ENCODE data around the gene ZNF26. TPM values are rescaled to one million over a fixed set of nuclear protein-coding genes. Genes with fewer than 3 reads are reported as not detected.

Gene ZNF26
- total RNA-seq, 1 donor from 2014 or later = 13.6 TPM

DNA sequence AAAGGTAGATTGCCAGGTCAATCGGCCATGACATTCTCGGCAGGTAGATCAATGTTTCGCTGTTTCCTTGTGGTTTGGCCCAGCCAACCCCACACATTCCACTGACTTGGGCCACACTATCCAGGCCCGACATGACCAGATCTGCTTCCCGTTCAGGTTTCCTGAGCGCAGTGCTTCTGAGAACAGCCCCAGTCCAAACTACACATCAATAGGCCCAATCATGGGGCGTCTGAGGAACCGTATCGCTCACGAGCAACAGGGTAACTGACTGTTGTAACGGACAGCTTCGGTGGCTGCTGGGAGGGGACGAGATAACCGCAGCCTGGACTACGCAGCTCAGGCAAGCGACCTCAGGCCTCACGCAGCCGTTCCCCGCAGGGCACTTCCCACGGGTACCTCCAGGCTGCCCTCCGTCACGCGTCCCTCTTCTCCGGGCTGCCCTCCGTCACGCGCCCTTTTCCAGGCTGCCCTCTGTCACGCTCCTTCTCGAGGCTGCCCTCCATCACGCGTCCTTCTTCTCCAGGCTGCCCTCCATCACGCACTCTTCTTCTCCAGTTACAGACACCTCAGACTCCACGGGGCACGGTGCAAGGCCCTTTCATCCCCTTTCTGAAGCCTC is 44.7 kb upstream of the ZNF26 start:
- H3K9me3 Mint-ChIP-seq (ENCODE audit: unreplicated experiment) = peaks cover 30% of the 10 kb centered on the region
- peaks cover 57% of the 10 kb centered on the region for H3K36me3 Mint-ChIP-seq (ENCODE audit: unreplicated experiment)
- no peaks in the 10 kb centered on the region for H3K4me1 Mint-ChIP-seq (ENCODE audit: unreplicated experiment)
- H3K4me3 Mint-ChIP-seq (ENCODE audit: unreplicated experiment) = no peak overlapping the region
- DNase-seq (ENCODE audit: extremely low spot score, unreplicated experiment) = peak; percentile 80
- TF ChIP-seq, protein P1, sequence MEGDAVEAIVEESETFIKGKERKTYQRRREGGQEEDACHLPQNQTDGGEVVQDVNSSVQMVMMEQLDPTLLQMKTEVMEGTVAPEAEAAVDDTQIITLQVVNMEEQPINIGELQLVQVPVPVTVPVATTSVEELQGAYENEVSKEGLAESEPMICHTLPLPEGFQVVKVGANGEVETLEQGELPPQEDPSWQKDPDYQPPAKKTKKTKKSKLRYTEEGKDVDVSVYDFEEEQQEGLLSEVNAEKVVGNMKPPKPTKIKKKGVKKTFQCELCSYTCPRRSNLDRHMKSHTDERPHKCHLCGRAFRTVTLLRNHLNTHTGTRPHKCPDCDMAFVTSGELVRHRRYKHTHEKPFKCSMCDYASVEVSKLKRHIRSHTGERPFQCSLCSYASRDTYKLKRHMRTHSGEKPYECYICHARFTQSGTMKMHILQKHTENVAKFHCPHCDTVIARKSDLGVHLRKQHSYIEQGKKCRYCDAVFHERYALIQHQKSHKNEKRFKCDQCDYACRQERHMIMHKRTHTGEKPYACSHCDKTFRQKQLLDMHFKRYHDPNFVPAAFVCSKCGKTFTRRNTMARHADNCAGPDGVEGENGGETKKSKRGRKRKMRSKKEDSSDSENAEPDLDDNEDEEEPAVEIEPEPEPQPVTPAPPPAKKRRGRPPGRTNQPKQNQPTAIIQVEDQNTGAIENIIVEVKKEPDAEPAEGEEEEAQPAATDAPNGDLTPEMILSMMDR (IDR thresholded peaks at IDR 0.05) = no peak
- H3K27me3 Mint-ChIP-seq (ENCODE audit: unreplicated experiment) = no peaks in the 10 kb centered on the region
- H3K27ac Mint-ChIP-seq (ENCODE audit: unreplicated experiment) = no peak overlapping the region

DNA sequence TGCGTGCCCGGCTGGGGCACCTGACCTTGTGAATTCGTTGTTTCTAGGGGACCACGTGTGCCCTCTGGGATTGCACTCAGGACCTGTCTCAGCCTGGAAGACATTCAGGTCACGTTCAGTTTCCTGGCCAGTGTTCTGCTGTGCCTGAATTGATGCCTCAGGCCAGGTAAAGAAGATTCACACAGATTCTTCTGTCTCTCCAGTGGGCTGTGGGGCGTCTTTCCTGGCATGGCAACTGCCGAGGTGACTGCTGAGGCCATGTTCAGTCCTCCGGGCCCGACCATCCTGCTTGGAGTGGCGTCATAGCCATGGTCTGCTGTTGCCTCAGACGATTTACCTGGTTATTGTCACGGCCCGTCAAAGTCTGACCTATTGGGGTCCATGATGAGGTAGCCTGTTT is 43.6 kb upstream of the ZNF26 start:
- Mint-ChIP-seq H3K4me3 (ENCODE audit: unreplicated experiment) (no peak overlapping the region), H3K9me3 (ENCODE audit: unreplicated experiment) (peaks cover 25% of the 10 kb centered on the region), H3K4me1 (ENCODE audit: unreplicated experiment) (no peaks in the 10 kb centered on the region), H3K36me3 (ENCODE audit: unreplicated experiment) (peaks cover 57% of the 10 kb centered on the region), H3K27ac (ENCODE audit: unreplicated experiment) (no peak overlapping the region), H3K27me3 (ENCODE audit: unreplicated experiment) (no peaks in the 10 kb centered on the region)
- peak; percentile 64 for DNase-seq (ENCODE audit: extremely low spot score, unreplicated experiment)
- TF ChIP-seq, protein P1 (IDR thresholded peaks at IDR 0.05) = no peak

DNA sequence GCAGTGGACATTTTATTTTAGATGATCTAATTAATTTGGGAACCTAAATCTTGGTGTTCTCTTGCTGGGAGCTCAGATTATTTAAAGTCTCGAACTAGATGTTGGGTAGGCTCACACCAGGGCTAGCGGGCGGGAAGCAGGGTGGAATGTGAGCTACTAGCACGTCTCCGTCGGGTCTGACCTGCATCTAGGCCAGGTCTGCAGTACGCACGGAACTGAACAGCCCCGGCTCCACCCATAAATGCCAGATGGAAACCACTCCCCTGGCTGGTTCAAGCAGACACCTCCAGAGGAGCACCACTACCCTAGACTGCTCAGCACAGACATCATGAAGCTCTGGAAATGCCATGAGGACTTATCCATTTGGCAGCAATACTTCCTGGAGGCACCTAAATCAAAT is 40.4 kb upstream of the ZNF26 start:
- Mint-ChIP-seq H3K27ac (ENCODE audit: unreplicated experiment) (no peak overlapping the region), H3K4me3 (ENCODE audit: unreplicated experiment) (no peak overlapping the region), H3K36me3 (ENCODE audit: unreplicated experiment) (peaks cover 73% of the 10 kb centered on the region), H3K4me1 (ENCODE audit: unreplicated experiment) (no peaks in the 10 kb centered on the region), H3K27me3 (ENCODE audit: unreplicated experiment) (no peaks in the 10 kb centered on the region), H3K9me3 (ENCODE audit: unreplicated experiment) (peaks cover 38% of the 10 kb centered on the region)
- TF ChIP-seq, protein P1 (IDR thresholded peaks at IDR 0.05) = no peak
- DNase-seq (ENCODE audit: extremely low spot score, unreplicated experiment) = peak; percentile 36

DNA sequence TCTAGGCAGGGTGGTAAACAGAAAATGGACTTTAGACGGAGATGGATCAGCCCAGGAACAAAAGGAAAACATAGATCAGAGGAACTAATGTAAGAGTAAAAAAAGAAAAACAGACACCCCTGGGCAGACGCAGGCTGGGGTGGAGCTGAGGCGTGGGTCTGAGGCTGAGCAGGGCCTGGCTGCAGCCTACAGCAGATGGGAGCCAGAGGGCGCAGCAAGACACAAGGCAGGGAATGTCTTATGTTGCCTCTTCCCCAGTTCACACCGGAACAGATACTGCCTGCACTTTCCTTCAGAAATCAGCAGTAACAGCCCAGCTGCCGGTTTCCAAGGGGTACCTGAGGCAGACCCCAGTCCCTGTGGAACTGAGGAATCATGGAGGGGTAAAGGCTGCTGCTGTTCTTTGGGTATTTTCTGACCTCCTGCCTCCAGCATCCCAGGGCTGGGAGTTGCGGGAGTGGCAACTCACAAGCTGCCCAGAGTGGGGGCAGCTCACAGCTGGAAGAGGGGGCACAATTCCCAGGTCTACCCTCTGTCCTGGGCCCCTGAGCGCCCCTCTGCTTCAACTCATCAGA is 39.8 kb upstream of the ZNF26 start:
- TF ChIP-seq, protein P1 (IDR thresholded peaks at IDR 0.05) = no peak
- no peak overlapping the region for H3K4me3 Mint-ChIP-seq (ENCODE audit: unreplicated experiment)
- peak; percentile 64 for DNase-seq (ENCODE audit: extremely low spot score, unreplicated experiment)
- no peak overlapping the region for H3K27ac Mint-ChIP-seq (ENCODE audit: unreplicated experiment)
- peaks cover 68% of the 10 kb centered on the region for H3K36me3 Mint-ChIP-seq (ENCODE audit: unreplicated experiment)
- no peaks in the 10 kb centered on the region for H3K4me1 Mint-ChIP-seq (ENCODE audit: unreplicated experiment)
- peaks cover 38% of the 10 kb centered on the region for H3K9me3 Mint-ChIP-seq (ENCODE audit: unreplicated experiment)
- no peaks in the 10 kb centered on the region for H3K27me3 Mint-ChIP-seq (ENCODE audit: unreplicated experiment)

DNA sequence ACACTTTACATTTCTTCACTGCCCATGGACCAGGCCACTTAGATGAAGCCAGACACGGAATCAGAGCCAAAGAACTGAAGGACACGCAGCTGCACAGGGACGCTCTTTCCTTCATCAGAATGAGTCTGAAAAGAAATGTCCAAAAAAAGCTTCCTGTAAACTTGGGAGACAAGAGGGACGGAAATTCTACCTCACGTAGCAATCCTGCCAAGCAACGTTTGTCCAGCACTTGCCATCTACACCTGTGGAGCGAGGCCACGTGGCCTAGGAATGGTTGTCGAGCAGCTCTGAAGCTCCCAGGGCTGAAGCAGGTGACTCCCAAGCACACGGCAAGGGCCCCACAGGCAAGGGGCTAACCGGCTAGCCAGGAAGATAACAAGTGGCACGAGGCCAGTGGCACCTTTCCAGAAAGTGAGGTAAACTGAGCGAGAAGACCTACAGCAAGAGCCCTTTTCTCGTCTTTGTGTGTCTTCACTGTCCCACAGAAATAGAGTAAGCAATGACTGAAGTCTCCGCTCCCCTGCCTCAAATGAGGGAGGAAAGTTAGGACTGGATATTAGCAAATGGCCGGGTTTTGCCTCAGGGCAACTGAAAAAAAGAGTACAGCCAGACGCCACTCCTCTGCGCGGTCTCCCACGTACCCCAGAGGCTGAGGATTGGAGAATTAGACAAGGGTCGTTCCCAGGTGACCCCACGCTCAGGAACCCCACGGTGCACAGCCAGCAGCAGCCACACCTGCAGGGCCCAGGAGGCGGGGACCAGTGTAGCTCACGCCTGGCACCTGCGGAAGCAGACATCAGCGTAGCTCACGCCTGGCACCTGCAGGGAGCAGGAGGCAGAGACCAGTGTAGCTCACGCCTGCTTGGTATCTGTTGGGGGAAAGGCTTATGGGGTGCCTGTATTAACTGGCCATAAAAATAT is 37.8 kb upstream of the ZNF26 start:
- H3K27me3 Mint-ChIP-seq (ENCODE audit: unreplicated experiment) = no peaks in the 10 kb centered on the region
- H3K4me1 Mint-ChIP-seq (ENCODE audit: unreplicated experiment) = no peaks in the 10 kb centered on the region
- H3K36me3 Mint-ChIP-seq (ENCODE audit: unreplicated experiment) = peaks cover 63% of the 10 kb centered on the region
- H3K4me3 Mint-ChIP-seq (ENCODE audit: unreplicated experiment) = no peak overlapping the region
- H3K9me3 Mint-ChIP-seq (ENCODE audit: unreplicated experiment) = peaks cover 37% of the 10 kb centered on the region
- peak; percentile 81 for DNase-seq (ENCODE audit: extremely low spot score, unreplicated experiment)
- TF ChIP-seq, protein P1 (IDR thresholded peaks at IDR 0.05) = no peak
- no peak overlapping the region for H3K27ac Mint-ChIP-seq (ENCODE audit: unreplicated experiment)

All from osteocyte (in vitro differentiated cells).